GM12878 (cell line): ENCODE data around the gene EYA2. TPM values are rescaled to one million over a fixed set of nuclear protein-coding genes. Genes with fewer than 3 reads are reported as not detected.
"Not testable (repeated sequence)": the region's sequence is repeated elsewhere in the genome, so short reads cannot be mapped to it uniquely, and the experiment has no call there.

Source experiments
- ATAC-seq: fragments of 200-7000 bp; cut with Tn5 transposase; 3 replicates; pipeline ENCODE4 v1.9.1; 2020; ENCODE audit warnings: mild to moderate bottlenecking, moderate library complexity
- BruUV-seq: library from RNA; stranded (reverse); fragments of 400-500 nt; replicated peaks from 2 replicates; lab custom pipeline; 2021; lab: Mats Ljungman, UMichigan
- CTCF ChIA-PET: fragments of 300-600 bp; sonication (Branson Sonifier 250); formaldehyde crosslinking; extraction: SDS; loops from one replicate; lab custom pipeline; 2021; ENCODE audit warnings: inconsistent platforms; lab: Yijun Ruan, JAX
- POLR2A ChIA-PET: fragments of 350-600 bp; formaldehyde crosslinking; extraction: SDS; loops from one replicate; lab custom pipeline; 2021; ENCODE audit warnings: inconsistent platforms; lab: Charles Lee
- RAD21 ChIA-PET: fragments of 300-600 bp; sonication (Branson Sonifier 250); formaldehyde crosslinking; loops from one replicate; lab custom pipeline; 2023; ENCODE audit warnings: antibody characterized with exemption; ENCODE audit not compliant: unreplicated experiment; lab: Charles Lee
- SMC1A ChIA-PET: fragments of 300-600 bp; sonication (Branson Sonifier 250); formaldehyde crosslinking; loops from one replicate; lab custom pipeline; 2023; ENCODE audit not compliant: unreplicated experiment, uncharacterized antibody; lab: Charles Lee
- DNase-seq: peaks from one replicate; pipeline ENCODE4 v3.0.0-alpha.2; 2011; ENCODE audit warnings: low read depth, low spot score
- FAIRE-seq: peaks from 3 replicates; lab custom pipeline; 2011; peaks lifted over from hg19 to GRCh38; lab: Jason Lieb, UNC
- H2AFZ ChIP-seq: 2 replicates; pipeline ENCODE4 v1.6.0; 2011; ENCODE audit warnings: low read depth, low read length, control low read depth; ENCODE audit not compliant: control insufficient read depth
- H3K27ac ChIP-seq: 2 replicates; pipeline ENCODE4 v1.5.1; 2011; ENCODE audit warnings: control low read depth; ENCODE audit not compliant: control insufficient read depth, insufficient read depth
- H3K27me3 ChIP-seq, 2 experiments: replicated peaks in 1 of 2; 2 replicates each; pipeline versions ENCODE4 v1.6.0 to v1.6.1; 2011; ENCODE audit warnings: low read length in 1 of 2; ENCODE audit not compliant: control insufficient read depth in 2 of 2, insufficient read depth in 2 of 2
- H3K36me3 ChIP-seq, 2 experiments: 2 replicates each; pipeline ENCODE4 v1.5.1; 2011; ENCODE audit warnings: low read length in 1 of 2; ENCODE audit not compliant: control insufficient read depth in 2 of 2, insufficient read depth in 2 of 2
- H3K4me1 ChIP-seq: 2 replicates; pipeline ENCODE4 v1.6.1; 2011; ENCODE audit warnings: mild to moderate bottlenecking, low read length, moderate library complexity, mixed read lengths; ENCODE audit not compliant: control insufficient read depth, insufficient read depth
- H3K4me2 ChIP-seq: 2 replicates; pipeline ENCODE4 v1.6.0; 2011; ENCODE audit warnings: control low read depth; ENCODE audit not compliant: control insufficient read depth, insufficient read depth
- H3K4me3 ChIP-seq: fragments of 200-600 bp; sonication (generic); 2 replicates; pipeline ENCODE4 v1.5.1; 2016
- H3K79me2 ChIP-seq: 2 replicates; pipeline ENCODE4 v1.6.0; 2011; ENCODE audit warnings: low read length; ENCODE audit not compliant: control insufficient read depth, insufficient read depth
- H3K9ac ChIP-seq: 2 replicates; pipeline ENCODE4 v1.8.0; 2011; ENCODE audit warnings: low read length, control low read depth, mixed read lengths; ENCODE audit not compliant: control insufficient read depth, insufficient read depth
- H3K9me3 ChIP-seq: replicated peaks from 3 replicates; pipeline ENCODE4 v1.5.1; 2011; ENCODE audit warnings: mild to moderate bottlenecking, low read length; ENCODE audit not compliant: control insufficient read depth, insufficient read depth
- H4K20me1 ChIP-seq: 2 replicates; pipeline ENCODE4 v1.6.0; 2011; ENCODE audit not compliant: control insufficient read depth, insufficient read depth
- ASH2L ChIP-seq: fragments of 300-600, 200-600 bp; sonication (generic); IDR thresholded peaks from 2 replicates; pipeline ENCODE4 v1.6.1; 2017; ENCODE audit warnings: low read depth, mild to moderate bottlenecking, borderline replicate concordance
- ETV6 ChIP-seq, 2 experiments: fragments of 450-650 bp in 1 of 2; IDR thresholded peaks in 1 of 2; conservative IDR thresholded peaks in 1 of 2; 2 replicates each; pipeline ENCODE4 v1.6.1; 2014; ENCODE audit warnings: antibody characterized with exemption in 1 of 2, borderline replicate concordance in 1 of 2, low read depth in 1 of 2, mild to moderate bottlenecking in 1 of 2, moderate library complexity in 1 of 2
- HDGF ChIP-seq: fragments of 450-650 bp; IDR thresholded peaks from 2 replicates; pipeline ENCODE4 v1.6.1; 2016; ENCODE audit warnings: antibody characterized with exemption
- NFIC ChIP-seq: IDR thresholded peaks from 2 replicates; pipeline ENCODE4 v1.6.1; 2012; ENCODE audit warnings: low read depth, mild to moderate bottlenecking, inconsistent platforms, low read length, moderate library complexity
- NR2C1 ChIP-seq: fragments of 450-650 bp; IDR thresholded peaks from 2 replicates; pipeline ENCODE4 v1.6.1; 2017; ENCODE audit warnings: antibody characterized with exemption, mild to moderate bottlenecking, moderate library complexity
- POLR2A ChIP-seq: IDR thresholded peaks from 2 replicates; pipeline ENCODE4 v1.6.1; 2011; ENCODE audit warnings: low read depth, mild to moderate bottlenecking, low read length
- SIN3A ChIP-seq: IDR thresholded peaks from 2 replicates; pipeline ENCODE4 v1.6.1; 2012; ENCODE audit warnings: low read depth, low read length, improper control_type of control experiment
- SP1 ChIP-seq: IDR thresholded peaks from one replicate; pipeline ENCODE4 v1.6.1; 2011; ENCODE audit warnings: low read depth, low read length
- SREBF1 ChIP-seq: IDR thresholded peaks from 2 replicates; pipeline ENCODE4 v1.6.1; 2012; ENCODE audit warnings: mild to moderate bottlenecking, low read length
- ZBTB11 ChIP-seq: fragments of 450-650 bp; formaldehyde crosslinking; IDR thresholded peaks from 2 replicates; pipeline ENCODE4 v1.5.0; 2022; ENCODE audit warnings: mild to moderate bottlenecking, missing genetic modification characterization
- WGBS: methylation state at CpG from one replicate; pipeline ENCODE4 v1.1.6; 2016; ENCODE audit warnings: low lambda C conversion rate; ENCODE audit not compliant: insufficient replicate concordance, insufficient coverage; ENCODE audit errors: missing lambda C conversion rate; 5-methylcytosine and 5-hydroxymethylcytosine counted together
- in situ Hi-C: fragments of 300-500 bp; cut with MboI; formaldehyde crosslinking; loops from 9 replicates; pipeline ENCODE4 v1.14.3; 2018; ENCODE audit warnings: mixed read lengths
- intact Hi-C: fragments of 100-400 bp; cut with micrococcal nuclease; formaldehyde crosslinking; loops from one replicate; pipeline ENCODE4 v1.14.2; 2022; ENCODE audit not compliant: unreplicated experiment
- polyA plus RNA-seq, 11 experiments: library from polyadenylated mRNA; depleted of rRNA in 4 of 11; unstranded in 6 of 11; stranded (reverse) in 5 of 11; fragments of >200 nt; fragmentation: Nextera tagmentation in 4 of 11; fragmentation: Illumina TruSeq in 1 of 11; extraction: Ambion mirVana in 4 of 11; extraction: Trizol in 1 of 11; gene quantifications; 1 replicate in 1 of 11; 2 replicates in 10 of 11; pipeline versions ENCODE4 v1.2.1 to v1.2.3, GENCODE V29; 2011 to 2016; ENCODE audit warnings: inconsistent platforms in 2 of 11, missing spikeins in 2 of 11, low read depth in 1 of 11
- total RNA-seq, 4 experiments: library from RNA; depleted of rRNA in 3 of 4; stranded (reverse); fragments of >200 nt in 3 of 4; fragmentation: Illumina TruSeq in 1 of 4; extraction: Trizol in 1 of 4; gene quantifications; 2 replicates each; pipeline versions ENCODE4 v1.2.1 to v1.2.3, GENCODE V29; 2013 to 2021

Gene EYA2
- total and polyA plus RNA-seq, 10 of the 15 experiments (the other 5 are each of a cell fraction or from before 2014, with no cell fraction given): 0.20 TPM; not detected in 9

GRCh38 chr20:47206552-47206951 lies 311.9 kb downstream of the EYA2 start:
- DNase-seq, ATAC-seq, H3K4me3 ChIP-seq, H3K4me1 ChIP-seq, FAIRE-seq, H3K27ac ChIP-seq, BruUV-seq, H3K4me2 ChIP-seq, H3K9me3 ChIP-seq, H2AFZ ChIP-seq, intact Hi-C loops, H3K9ac ChIP-seq, H3K79me2 ChIP-seq, in situ Hi-C loops, H3K27me3 ChIP-seq, H4K20me1 ChIP-seq: not testable (repeated sequence)
- ChIA-PET RAD21 (interaction anchor here (1.8 to 2.0 kb wide), 2 partner anchors 13 to 178 kb away, joined by 4 to 17 read pairs; no protein-coding TSS in a partner anchor), POLR2A (interaction anchor here (0.7 kb wide), 1 partner anchor 64 kb away, joined by 4 read pairs; no protein-coding TSS in a partner anchor), CTCF (interaction anchor here (0.9 to 16.9 kb wide), 9 partner anchors 12 to 177 kb away, joined by 3 to 326 read pairs (median 6); no protein-coding TSS in a partner anchor), SMC1A (interaction anchor here (0.9 to 2.5 kb wide), 4 partner anchors 8 to 177 kb away, joined by 3 to 20 read pairs (median 6); no protein-coding TSS in a partner anchor)
- 0 out of 4 replicates have a peak, but pooled peaks of 1 of the 2 experiments have one; percentile 76 for TF ChIP-seq ETV6 (conservative IDR thresholded peaks at IDR 0.05 in 1 of 2, IDR thresholded peaks at IDR 0.05 in 1 of 2; ENCODE audit: borderline replicate concordance in 1 of 2, low read depth in 1 of 2)
- peaks cover 12 to 24% of the 10 kb centered on the region in 2 experiments for H3K36me3 ChIP-seq
- 74% methylated on average over 7 of the region's 10 CpGs for WGBS

- 54% methylated on average over 9 of the region's 9 CpGs for WGBS
- TF ChIP-seq ASH2L: no peak
- no peak for TF ChIP-seq SREBF1
- no peak for TF ChIP-seq POLR2A
- no peak for TF ChIP-seq NR2C1
- no peak for TF ChIP-seq NFIC
- TF ChIP-seq HDGF: no peak
- TF ChIP-seq ZBTB11 (CRISPR knock-in tag): no peak
- no peak for TF ChIP-seq SIN3A
- TF ChIP-seq SP1: no peak
- TF ChIP-seq, all 136 proteins: peak for 0
- Histone ChIP-seq H3K4me2 (no peak overlapping the region), H2AFZ (no peak overlapping the region), H3K9me3 (no peaks in the 10 kb centered on the region), H3K4me3 (no peak overlapping the region), H4K20me1 (no peaks in the 10 kb centered on the region), H3K27ac (no peak overlapping the region), H3K36me3 (peaks cover 14 to 26% of the 10 kb centered on the region in 2 experiments), H3K9ac (no peak overlapping the region), H3K4me1 (no peaks in the 10 kb centered on the region), H3K27me3 (no peaks in the 10 kb centered on the region), H3K79me2 (no peaks in the 10 kb centered on the region)
- DNase-seq: no peak
- ChIA-PET POLR2A (interaction anchor here (0.7 kb wide), 1 partner anchor 63 kb away, joined by 4 read pairs; no protein-coding TSS in a partner anchor), RAD21 (interaction anchor here (0.6 kb wide), 1 partner anchor 175 kb away, joined by 3 read pairs; no protein-coding TSS in a partner anchor), SMC1A (interaction anchor here (0.6 to 2.1 kb wide), 4 partner anchors 9 to 485 kb away, joined by 3 to 20 read pairs (median 3); no protein-coding TSS in a partner anchor), CTCF (interaction anchor here (0.9 to 16.9 kb wide), 6 partner anchors 11 to 176 kb away, joined by 3 to 326 read pairs (median 10); no protein-coding TSS in a partner anchor)
- in situ Hi-C loops (no loop called here), intact Hi-C loops (no loop called here)
- BruUV-seq: no TSS peak
- FAIRE-seq: no peak
- no peak for ATAC-seq
Measured at GRCh38 chr20:47206962-47207641, 312.5 kb downstream of the EYA2 start.
